ENCODE results near the gene CERS6.

Gene CERS6

DNA sequence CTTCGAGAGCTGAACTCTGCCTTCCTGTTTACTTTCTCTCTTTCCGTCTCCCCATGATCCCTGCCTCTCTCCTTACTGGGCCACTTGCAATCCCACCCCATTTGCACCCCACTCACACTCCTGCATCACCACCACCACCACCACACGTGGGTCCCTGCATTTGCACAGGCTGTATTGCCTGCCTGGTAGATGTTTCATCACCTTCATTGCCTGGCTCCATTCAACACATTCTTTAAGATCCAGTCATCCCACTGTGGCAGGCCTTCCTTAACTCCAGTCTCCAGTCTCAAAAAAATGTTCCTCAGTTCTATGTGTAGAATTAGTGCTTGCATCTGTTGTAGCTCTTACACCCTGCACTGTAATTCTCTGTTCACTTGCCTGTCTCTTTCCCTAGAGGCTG lies 360.3 kb downstream of the CERS6 start:
- DNase-seq: no peak

DNA sequence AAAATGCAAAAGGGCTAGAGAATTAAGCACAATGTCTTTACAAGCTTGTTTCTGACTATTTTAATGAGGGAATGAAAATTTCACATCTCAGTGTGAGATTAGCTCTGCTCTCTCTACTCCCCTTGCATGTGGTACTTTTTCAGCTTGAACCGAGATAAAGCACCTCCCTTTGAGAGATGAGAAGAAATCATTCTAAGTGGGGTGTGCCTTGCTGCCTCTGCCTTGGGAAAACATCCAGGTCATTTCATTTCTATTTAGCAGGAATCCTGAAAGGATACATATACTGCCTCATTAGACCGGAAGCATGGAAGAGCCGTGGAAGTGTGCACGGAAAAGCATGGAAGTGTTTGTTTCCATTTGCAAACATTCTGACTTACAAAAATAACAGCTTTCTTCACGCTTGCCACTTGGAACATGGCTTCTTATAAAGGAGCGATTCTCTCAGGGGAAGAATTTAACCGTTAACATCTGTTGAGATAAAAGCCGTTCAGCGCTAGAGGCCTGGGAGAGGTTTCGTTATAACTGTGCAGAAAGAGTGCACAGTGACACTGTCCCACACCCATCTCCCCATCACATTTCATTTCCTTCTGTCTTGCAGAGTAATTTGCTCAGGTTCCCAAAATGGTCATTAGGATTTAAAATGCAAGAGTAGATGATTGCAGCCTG lies 363.1 kb downstream of the CERS6 start:
- DNase-seq: no peak

DNA sequence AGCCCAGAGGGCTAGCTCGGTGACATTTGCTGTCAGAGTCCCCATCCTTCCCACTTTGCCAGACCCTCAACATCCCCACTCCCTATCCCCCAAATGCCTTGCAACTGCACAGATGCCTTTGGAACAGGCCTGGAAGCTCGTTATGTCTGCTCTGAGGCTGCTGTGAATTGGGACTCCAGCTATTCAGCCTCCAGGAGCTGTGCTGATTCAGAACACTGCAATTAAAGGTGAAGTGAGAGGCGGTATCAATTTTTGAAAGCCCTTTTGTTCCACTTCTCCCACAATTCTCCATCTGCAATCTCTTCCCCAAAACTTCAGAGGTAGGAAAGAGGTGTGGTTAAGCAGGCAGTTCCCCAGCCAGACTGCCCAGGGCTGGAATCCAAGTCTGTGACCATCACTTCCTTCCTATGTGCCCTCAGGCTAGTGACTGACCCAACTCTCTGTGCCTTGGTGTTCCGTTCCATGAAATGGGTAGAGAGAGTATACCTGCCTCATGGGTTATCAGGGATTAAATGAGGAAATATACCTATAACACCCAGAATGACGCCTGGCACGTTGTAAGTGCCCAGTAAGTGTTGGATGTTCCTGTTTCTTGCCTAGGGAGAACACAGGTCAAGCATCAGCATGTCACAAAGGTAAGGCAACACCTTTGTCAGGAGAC lies 363.9 kb downstream of the CERS6 start:
- DNase-seq: no peak

DNA sequence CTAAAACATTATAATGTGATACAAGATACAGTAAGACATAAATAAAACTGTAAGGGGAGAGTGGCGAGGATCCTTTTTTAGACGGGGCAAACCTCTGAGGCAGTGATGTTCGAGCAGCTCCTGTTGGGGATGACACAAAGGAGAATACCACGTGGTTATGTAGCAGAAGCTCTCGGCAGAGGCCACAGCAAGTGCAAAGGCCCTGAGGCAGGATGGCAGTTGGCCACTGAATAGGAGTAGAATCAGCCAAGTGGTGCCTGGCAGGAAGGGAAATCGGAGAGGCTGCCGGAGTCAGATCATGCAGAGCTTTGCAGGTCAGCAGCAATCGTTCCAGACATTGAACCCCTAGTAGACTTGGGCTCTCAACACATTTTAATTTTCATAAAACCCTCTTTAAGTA lies 365.5 kb downstream of the CERS6 start:
- no peak for DNase-seq

DNA sequence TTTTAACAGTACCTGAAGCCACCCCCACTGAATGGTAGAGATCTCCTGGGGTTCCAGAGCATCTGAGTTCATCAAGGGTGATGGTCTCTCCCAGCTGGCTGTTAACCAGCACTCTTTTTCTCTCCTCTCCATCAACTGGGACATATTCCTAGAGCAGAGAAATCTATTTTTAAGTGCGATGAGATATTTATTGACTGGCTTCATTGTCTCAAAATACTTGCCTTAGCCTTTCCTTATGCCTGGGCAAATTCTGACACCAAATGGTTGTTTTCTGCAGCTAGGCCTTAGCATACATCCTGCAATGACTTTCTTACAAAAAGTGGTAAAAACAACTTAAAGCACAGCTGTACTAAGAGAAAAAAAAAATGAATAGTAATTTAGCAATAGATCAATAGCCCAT lies 365.9 kb downstream of the CERS6 start:
- no peak for DNase-seq

Measured in CD4-positive, alpha-beta T cell treated with Interferon gamma for 1 hour (primary cell).